ENCODE data around the gene PEX14. TPM values are rescaled to one million over a fixed set of nuclear protein-coding genes. Genes with fewer than 3 reads are reported as not detected.

PEX14 gene
- total RNA-seq, 1 donor from 2014 or later: 7.7 TPM

DNA sequence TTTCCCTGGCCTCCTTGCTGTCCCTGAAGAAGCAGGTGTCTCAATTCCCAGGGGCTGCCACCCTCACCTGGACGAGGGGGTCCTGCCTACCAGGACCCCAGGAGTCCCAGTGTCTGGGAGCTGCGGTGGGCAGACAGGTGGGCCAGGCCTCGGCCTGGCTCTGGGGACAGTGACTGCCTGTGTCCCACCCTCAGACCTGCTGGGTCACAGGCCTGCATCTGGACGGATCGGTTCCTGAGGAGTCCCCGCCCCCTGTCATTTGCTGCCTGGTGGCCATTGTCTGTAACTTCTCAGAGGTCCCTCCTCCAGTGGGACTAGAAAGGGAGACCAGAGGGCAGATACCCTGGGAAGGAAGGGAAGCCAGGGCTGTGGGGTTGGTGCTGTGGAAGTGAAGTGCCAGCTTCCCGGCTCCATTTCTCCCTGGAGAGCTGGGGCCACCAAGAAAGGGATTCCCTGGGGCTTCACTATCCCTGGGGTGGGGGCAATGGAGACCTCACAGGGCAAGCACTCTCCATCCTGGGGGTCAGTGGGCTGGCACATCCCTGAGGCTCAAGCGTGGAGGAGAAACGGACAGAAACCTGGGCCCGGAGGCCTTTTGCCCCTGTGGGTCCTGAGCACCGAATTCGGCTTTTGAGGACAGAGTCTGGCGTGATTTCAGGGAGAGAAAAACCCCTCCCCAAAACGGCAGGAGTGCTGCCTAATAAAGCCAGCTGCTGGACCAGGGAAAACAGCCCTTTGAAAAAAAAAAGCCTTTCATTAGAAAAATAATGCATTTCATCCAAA, 157.3 kb downstream of the PEX14 start:
- no peak for DNase-seq (ENCODE audit: low read depth in 2 of 2)

DNA sequence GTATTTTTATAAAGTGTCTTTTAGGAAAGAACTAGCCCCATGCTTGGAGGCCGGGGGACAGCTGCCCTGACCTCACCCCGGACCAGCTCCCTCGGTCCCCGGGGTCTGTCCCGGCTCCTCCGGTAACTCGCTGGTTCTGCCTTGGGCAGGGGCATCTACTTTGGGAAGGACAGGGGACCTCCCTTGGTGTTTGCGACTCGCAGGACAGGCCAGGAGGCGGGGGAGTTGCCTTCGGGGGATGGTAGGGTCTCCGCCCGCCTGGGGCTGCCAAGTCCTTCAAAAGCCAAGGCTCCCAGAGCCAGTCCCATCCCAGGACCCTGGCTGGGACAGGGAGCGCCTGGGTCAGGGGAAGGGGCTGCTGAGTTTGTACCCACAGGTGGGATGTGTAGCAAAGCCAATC, 157.9 kb downstream of the PEX14 start:
- DNase-seq (ENCODE audit: low read depth in 2 of 2): no peak

DNA sequence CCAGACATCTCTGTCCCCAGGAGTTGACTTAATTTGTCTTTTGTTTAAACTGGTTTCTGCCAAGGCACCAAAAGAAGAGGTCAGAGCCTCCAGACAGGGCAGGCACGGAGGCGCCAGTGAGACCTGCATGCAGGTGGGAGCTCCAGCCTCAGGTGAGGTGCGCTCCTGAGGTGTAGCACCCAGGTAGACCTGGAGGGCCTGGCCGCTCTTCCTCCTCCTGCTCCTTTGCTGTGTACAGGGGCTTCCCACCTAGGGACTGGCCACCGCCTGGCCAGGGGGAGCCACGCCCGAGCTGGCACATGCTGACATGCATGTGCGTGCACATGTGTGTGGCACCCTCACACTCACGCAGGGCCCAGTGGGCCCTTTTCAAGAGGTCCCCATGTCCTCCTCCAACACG, 158.7 kb downstream of the PEX14 start:
- no peak for DNase-seq (ENCODE audit: low read depth in 2 of 2)

DNA sequence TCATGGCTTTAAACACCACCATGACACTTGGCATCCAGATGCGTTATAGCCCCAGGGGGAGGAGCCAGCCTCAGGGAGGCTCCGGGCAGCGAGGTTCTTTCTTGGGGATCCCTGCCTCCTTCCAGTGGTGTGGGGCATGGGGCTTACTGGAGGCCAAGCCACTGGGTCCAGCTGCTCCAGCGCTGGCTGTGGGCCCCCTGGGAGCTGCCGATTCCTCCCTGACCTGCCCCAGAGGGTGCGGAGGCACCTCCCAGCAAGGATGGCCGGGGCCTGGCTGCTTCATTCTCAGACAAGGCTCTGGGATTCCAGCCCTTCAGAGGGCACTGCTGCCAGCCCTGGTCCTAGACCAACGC, 159.3 kb downstream of the PEX14 start:
- DNase-seq (ENCODE audit: low read depth in 2 of 2): no peak

DNA sequence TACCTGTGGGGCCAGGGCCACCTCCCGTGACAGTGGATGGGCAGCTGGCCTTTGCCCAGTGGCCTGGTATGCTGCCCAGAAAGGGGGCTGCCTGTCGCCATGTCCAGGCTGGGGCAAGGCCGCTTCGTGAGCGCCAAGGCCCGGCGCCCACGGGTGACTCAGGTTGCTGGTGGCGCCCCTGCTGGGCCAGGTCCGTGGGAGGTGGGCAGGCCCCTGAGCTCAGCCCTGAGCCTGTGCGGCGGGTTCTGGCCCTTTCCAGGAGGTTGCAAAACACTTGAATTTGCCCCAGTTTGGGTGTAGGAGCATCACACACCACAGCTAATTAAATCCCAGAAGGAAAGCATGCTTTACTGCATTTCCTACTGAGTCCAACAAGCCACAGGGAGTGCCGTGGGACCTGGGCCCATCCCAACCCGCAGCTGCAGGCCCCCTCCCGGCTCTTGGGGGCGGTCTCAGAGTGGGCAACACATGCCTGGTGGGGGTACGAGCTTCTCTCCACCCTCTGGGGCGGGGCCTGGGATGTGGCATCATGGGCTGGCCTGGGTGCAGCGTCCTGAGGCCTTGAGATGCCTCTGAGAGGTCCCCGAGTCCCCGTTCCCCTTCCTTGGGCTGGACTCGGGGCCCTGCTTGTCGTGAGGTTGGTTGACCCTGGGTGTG, 159.8 kb downstream of the PEX14 start:
- DNase-seq (ENCODE audit: low read depth in 2 of 2): no peak

DNA sequence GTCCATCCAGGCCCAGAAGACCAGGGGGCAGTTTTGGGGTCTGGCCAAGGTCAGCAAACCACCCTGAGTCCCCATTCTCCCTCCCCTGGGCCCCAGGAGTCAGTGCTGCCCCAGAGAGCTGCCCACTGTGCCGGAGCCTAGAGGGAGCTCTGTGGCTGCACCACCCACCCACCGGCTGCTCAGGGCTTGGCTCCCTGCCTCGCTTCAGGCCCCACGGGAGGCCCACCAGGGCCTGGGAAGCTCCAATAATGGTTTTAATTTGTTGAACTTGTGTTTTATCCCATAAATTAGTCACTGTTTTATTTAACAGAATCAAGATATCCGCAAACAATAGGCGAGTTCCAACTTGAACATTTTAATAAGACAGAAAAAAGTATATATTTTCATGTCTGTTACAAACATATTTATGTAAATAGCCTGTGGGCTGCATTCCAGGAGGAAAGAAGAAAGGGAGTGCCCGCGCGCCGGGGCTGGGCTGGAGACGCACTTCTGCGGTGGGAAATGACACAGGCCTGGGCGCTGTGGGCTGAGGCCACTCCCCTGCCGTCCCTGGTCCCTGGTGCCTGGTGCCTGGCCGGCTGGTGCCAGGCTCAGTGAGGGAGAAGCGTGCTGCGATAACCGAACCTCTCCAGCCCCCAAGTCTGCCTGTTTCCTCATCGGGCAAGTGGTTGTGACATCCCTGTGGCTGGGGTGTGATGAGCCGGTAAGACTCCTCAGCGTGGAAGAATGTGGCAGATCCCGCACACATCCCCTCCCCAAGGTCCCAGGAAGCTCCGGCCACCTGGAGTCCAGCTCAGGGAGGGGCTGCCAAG, 160.5 kb downstream of the PEX14 start:
- no peak for DNase-seq (ENCODE audit: low read depth in 2 of 2)

DNA sequence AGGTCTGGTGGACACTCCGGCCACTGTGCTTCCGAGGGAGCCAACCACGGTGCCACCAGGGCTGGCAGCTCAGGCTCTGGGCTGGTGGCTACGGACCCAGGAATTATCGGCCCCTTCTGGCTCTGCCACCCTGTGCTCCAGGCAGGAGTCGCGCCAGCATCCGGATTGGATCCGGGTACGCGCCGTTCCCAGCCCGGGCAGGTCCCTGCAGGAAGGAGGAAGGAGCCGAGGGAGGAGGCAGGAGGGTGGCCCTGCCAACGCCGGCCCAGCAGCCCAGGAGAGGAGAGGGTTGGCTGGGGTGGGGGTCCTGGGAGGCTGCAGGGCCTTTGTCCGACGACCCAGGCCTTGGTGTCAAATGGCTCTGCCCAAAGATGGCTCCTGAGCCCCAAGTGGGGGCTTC, 161.2 kb downstream of the PEX14 start:
- DNase-seq (ENCODE audit: low read depth in 2 of 2): no peak

DNA sequence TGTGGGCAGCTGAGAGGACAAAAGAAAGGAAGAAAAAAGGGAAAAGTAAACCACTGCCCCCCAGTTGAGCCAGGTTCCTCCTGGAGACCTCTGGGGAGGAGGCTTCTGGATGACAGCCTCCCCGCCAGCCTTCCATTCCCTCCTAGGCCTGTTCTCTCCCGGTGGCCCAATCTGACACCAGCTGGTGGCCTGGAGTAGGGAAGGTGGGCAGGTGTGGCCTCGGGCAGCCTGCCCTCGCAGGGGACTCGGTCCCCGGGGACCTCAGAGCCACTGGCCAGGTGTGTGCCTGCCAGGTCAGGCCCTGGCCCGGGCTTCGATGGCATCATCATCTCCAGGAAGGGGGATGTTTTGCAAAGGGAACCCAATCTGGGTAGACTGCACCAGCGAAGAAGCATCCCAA, 162.7 kb downstream of the PEX14 start:
- DNase-seq (ENCODE audit: low read depth in 2 of 2): no peak

DNA sequence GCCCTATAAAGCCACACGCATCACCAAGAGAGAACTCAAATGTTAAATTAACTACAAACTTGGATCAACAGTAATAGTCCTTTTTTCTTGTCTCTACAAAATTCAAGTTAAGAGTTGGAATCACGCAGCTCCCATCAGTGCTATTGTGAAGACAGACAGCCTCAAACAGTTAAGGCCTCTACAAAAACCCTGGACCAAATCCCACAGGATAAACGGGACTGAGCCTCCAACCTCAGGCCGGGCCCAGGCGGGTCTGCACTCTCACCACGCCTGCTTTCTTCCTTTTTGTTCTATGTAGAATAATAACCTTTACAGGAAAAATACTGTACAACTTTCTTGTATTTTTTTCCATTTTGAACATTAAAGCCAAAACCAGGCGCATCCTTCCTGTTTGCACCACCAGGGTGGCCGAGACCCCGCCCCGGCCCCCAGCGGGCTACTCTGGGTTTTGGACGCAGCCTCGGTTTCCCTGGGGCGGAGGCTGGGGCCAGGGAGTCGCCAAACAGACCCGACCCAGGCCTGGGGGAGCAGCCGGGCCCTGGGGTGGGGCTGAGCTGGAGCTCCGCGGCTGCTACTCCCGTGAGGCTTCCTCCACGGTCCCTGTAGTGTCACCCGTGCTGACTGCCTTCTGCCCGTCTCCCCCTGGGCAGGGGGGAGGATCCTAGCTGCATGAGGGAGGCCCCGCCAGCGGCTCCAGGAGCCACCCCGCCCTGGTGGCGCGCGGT, 163.2 kb downstream of the PEX14 start:
- no peak for DNase-seq (ENCODE audit: low read depth in 2 of 2)

DNA sequence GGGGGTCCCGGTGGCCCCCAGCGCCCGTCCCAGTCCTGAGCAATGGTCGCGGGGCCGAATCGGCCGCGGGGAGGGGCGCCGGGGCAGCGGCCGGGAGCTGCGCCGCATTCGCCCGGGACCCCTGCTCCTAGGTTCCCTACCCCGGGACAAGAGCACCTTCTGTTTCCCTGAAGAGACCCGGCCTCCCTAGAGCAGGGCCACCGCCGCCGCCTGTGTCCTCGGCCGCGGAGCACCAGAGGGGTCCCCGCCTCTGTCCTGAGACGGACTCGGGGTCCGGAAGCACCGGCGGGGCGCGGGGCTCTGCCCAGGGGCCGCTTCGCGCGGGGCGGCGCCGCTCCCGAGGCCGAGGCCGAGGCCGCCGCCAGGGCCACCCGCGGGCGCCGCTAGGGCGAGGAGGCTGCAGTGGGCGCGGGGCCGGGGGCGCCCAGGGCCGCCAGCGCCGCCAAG, 163.8 kb downstream of the PEX14 start:
- DNase-seq (ENCODE audit: low read depth in 2 of 2): no peak

DNA sequence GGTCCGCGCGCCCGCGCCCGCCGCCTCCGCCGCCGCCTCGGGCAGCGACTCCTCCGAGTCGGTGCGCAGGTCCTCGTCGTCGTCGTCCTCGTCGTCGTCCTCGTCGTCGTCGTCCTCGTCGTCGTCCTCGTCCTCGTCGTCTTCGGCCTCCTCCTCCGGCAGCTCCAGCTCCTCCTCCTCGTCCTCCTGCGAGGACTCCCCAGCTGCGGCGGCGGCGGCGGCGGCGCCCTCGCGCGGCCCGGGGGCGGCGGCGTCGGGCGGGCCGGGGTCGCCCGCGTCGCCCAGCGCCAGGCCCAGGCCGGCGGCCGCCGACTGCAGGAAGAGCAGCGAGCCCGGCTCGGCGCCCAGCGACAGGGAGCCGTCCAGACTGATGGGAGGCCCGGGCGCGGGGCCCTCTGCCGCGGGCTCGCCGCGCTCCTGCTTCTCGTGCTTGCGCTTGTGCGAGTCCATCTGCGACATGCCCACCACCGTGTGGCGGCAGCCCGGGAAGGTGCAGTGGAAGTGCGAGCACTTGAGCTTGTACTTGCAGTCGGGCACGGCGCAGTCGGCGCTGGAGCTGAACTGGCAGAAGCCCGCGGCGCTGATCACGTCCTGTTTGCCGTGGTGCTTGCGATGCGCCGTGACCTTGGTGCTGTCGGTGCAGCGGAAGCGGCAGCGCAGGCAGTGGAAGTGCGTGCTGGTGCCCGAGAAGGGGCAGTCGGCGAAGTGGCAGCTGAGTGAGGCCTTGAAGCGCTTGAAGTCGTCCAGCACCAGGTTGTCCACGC, 164.4 kb downstream of the PEX14 start:
- DNase-seq (ENCODE audit: low read depth in 2 of 2): no peak

DNA sequence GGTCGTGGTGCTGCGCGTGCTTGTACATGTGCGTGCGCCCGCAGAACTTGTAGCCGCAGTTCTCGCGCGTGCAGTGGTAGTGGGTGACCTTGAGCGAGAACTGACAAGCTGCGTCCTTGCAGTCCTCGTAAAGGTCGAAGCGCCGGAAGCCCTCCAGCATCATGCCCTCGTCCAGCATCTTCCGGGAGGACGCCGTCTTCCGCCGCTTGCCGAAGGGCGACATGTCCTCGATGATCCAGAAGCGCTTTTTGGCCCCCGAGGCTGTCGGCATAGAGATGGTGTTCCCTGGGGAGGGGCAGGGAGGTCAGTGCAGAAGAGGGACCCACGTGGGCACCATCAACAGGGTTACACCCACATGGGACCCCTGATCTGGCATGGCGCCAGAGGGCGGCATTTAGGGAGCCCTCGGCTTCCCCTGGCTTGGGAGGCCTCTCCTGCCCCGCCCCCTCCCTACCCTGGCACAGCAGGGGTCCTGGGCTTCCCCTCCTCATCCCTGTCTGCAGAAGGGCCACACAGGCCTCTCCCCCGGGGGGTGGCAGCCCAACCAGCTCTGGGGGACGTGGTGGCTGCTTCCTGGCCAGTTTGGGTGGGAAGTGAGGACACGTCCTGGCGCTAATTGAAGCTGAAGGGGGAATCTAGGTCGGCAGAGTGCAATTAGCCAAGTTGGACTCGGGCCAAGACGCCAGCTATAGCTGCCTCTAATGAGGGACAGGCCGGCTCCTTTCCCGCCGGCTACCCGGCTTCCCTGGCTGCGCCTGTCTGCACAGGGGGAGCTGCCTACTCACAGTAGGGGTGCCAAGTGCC, 165.2 kb downstream of the PEX14 start:
- no peak for DNase-seq (ENCODE audit: low read depth in 2 of 2)

DNA sequence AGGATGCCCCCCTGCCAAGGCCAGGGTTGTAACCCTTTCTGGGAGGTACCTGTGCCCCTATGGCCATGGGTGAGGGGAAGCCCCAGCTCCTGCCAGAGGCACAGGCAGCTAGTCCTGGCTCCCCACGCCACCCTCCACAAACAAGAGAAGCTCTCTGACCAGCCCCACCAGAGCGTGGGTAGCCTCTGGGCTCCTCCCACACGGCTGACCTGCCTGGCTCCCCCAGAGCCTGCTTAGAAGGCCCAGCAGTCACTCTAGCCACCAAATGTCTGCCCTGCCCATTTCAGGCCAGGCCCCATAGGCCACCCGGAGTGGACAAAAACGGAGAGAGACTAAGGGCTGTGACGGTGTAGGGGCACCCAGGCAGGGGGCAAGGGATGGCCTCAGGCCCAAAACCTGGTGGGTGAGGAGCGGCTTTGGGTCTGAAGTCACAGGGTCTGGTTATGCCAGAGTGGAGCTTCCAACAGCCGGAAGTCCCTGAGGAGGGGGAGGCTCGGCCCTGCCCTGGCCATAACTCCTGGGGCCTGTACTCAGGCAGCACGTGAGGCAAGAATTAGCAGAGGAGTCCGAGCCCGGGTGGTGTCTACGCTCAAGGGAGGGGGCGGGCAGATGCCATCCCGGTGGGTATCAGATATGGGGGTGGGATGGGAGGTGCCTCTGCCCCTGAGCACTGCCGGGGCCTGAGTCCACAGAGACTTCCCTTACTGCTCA, 166.2 kb downstream of the PEX14 start:
- no peak for DNase-seq (ENCODE audit: low read depth in 2 of 2)

DNA sequence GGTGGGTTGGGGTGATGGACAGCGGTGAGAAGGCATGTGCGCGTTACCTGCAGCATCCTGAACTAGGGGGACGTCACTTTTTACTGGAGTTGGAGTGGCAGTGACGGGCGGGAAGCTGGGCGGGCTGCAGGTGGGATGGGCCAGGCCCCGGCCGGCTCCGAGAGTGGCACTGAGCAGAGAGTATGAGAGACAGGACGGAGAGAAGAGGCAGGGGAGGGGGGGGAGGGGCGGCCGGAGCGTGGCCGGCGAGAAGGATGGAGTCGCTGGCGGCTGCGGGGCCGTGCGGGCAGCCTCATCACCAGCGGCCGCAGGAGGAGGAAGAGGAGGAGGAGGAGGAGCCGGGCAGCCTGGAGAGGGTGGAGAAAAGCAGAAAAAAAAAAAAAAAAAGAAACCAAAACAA, 167.2 kb downstream of the PEX14 start:
- no peak for DNase-seq (ENCODE audit: low read depth in 2 of 2)

DNA sequence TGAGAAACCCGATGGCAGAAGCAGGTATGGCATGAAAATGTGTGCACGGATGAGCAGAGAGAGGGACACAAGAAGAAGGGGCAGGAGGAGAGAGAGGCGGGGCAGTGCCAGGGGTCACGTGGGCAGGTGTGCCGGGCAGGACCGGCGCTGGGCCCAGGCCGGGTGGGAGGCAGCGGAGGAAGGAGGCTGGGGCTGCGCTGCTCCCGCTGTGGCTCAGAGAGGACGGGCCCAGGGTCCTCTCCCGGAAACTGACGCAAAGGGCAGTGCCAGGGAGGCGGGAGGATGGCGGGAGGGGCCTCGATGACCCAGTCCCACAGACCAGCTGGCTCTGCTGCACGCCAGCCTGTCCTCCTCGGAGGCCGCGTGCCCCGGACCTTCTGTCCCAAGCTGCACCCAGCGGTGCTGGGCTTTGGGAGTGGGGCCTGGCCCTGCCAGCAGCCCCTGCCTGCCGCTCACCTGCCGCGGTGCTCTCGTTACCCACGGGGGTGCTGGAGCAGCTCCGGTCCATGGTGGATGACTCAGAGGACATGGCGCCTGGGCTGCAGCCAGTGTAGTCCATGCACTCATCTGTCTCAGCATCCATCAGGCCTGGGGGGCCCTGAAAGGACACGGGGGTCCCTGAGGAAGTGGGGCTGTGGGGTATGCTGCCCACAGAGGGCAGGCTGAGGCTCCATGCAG, 167.8 kb downstream of the PEX14 start:
- no peak for DNase-seq (ENCODE audit: low read depth in 2 of 2)

DNA sequence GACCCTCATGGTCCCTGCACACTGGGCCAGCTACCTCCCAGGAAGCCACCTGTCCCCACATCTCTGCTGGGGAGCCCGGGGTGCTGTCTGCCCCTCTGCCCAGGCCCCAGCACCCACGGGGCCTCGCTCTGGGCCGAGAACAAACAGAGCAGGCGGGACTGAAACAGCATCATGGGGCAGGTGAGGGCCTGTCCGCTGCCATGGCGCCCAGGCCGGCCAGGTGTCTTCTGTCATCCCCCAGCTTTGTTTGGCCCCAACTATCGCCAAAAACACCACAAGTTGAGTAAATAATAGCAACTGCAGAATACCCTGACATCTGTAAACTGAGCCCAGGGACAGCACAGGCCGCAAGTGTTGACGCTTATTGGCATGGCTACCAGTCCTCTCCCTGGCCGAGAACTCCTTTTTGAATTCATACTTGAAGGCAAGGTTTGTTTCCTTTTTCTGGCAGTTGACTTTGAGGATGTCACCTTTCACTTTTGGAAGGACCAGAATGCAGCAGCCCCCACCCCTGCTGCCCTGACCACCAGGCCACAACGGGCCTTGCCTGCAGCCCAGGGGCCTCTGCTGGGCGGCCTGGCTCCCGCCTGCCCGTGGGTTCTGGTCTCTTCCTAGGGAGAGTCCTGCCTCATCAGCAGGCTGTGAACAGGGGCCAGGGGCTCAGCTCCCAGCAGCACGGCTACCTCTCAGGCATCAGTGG, 169.0 kb downstream of the PEX14 start:
- no peak for DNase-seq (ENCODE audit: low read depth in 2 of 2)

DNA sequence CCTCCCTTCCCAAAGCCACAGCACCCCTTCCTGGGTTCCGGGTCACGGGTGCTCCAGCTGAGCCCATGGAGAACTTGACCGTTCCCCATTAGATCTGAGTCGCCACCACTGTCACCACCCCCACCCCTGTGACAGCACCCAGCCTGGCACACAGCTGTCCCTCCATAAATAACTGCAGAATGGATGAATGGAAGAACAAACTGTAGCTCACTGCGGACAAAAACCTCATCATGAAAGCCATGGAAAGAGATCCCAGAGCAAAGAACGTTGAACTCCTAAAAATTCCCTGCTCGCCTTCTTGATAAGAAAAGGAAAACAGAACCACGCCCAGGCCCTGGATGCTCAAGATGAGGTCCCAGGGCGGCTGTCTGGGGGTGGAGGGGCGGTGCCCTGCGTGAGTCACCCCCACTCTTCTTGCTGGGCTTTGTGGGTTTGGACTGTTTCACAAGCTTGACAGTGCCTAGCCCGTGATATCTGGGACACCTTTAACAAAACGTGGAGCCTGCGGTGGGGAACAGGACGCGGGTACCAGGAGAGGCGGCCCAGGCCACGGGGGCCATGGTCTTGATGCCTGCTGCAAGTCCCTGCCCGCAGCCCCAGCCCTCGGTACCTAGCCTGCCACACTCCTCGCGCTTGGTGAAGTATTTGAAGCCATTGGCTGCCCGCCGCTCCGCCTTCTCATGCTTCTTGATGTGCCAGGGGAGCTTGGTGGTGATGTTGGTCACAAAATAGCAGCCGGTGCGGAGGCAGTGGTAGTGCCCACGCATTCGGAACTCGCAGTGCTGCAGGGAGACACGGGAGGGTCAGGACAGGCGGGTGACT, 169.8 kb downstream of the PEX14 start:
- no peak for DNase-seq (ENCODE audit: low read depth in 2 of 2)

Data from lung microvascular endothelial cell (primary cell).